Natural killer cell (primary cell): ENCODE data around the gene HORMAD2. TPM values are rescaled to one million over a fixed set of nuclear protein-coding genes. Genes with fewer than 3 reads are reported as not detected.

Source experiments
- ATAC-seq, 3 donors: fragments of 150-1000 bp in 2 of 3; fragments of 200-7000 bp in 1 of 3; cut with Tn5 transposase; 1 replicate in 1 of 3; 2 replicates in 2 of 3; pipeline ENCODE4 v1.10.0; 2021; ENCODE audit warnings: mild to moderate bottlenecking in 2 of 3, moderate library complexity in 2 of 3
- DNase-seq, 2 donors: peaks; one replicate each; pipeline versions ENCODE4 v3.0.0 to v3.0.0-alpha.2; 2013 to 2021; ENCODE audit warnings: mixed read lengths in 1 of 2
- H3K27ac ChIP-seq: one replicate; pipeline ENCODE4 v1.5.1; 2013; ENCODE audit warnings: mild to moderate bottlenecking, low read length
- H3K27me3 ChIP-seq: one replicate; pipeline ENCODE4 v1.6.1; 2013; ENCODE audit warnings: low read length; ENCODE audit not compliant: control insufficient read depth, insufficient read depth
- H3K36me3 ChIP-seq: one replicate; pipeline ENCODE4 v1.6.1; 2013; ENCODE audit warnings: low read length; ENCODE audit not compliant: control insufficient read depth, insufficient read depth
- H3K4me1 ChIP-seq: one replicate; pipeline ENCODE4 v1.6.1; 2013; ENCODE audit warnings: low read length; ENCODE audit not compliant: control insufficient read depth, insufficient read depth
- H3K4me3 ChIP-seq: one replicate; pipeline ENCODE4 v1.5.1; 2013; ENCODE audit warnings: low read length
- H3K9me3 ChIP-seq: one replicate; pipeline ENCODE4 v1.6.1; 2013; ENCODE audit warnings: low read length; ENCODE audit not compliant: control insufficient read depth, insufficient read depth
- H3K27ac Mint-ChIP-seq, 2 donors: one replicate each; pipeline ENCODE4 v1.8.0; 2022; ENCODE audit warnings: mild to moderate bottlenecking in 2 of 2, mixed read lengths in 2 of 2, moderate library complexity in 1 of 2
- H3K27me3 Mint-ChIP-seq, 2 donors: one replicate each; pipeline ENCODE4 v1.8.0; 2022; ENCODE audit warnings: low read depth in 2 of 2, mixed read lengths in 2 of 2
- H3K36me3 Mint-ChIP-seq: one replicate; pipeline ENCODE4 v1.8.0; 2022; ENCODE audit warnings: mixed read lengths
- H3K4me1 Mint-ChIP-seq, 2 donors: one replicate each; pipeline ENCODE4 v1.8.0; 2022; ENCODE audit warnings: mixed read lengths in 2 of 2
- H3K4me3 Mint-ChIP-seq: one replicate; pipeline ENCODE4 v1.8.0; 2022; ENCODE audit warnings: mild to moderate bottlenecking, moderate library complexity, mixed read lengths
- H3K9me3 Mint-ChIP-seq, 2 donors: one replicate each; pipeline ENCODE4 v1.8.0; 2022; ENCODE audit warnings: mixed read lengths in 2 of 2
- WGBS: methylation state at CpG from one replicate; pipeline ENCODE4 v1.1.7; 2013; ENCODE audit warnings: missing lambda C conversion rate; ENCODE audit not compliant: insufficient coverage; 5-methylcytosine and 5-hydroxymethylcytosine counted together
- intact Hi-C: fragments of 100-400 bp; cut with micrococcal nuclease; formaldehyde crosslinking; loops from one replicate; pipeline ENCODE4 v1.14.2; 2022
- total RNA-seq, 4 donors: library from RNA; stranded (reverse); fragments of 120-200 nt in 1 of 4; gene quantifications; one replicate each; pipeline versions ENCODE4 v1.2.3 to v1.2.4, GENCODE V29; 2013 to 2022
- TF ChIP-seq, protein P1 (sequence below): fragments of 200-600 bp; IDR thresholded peaks from one replicate; pipeline ENCODE4 v1.8.0; 2022; ENCODE audit warnings: antibody characterized with exemption

HORMAD2 gene
- total RNA-seq, 3 donors from 2014 or later (not counting 1 experiment from before 2014, with no cell fraction given), result not detected

DNA sequence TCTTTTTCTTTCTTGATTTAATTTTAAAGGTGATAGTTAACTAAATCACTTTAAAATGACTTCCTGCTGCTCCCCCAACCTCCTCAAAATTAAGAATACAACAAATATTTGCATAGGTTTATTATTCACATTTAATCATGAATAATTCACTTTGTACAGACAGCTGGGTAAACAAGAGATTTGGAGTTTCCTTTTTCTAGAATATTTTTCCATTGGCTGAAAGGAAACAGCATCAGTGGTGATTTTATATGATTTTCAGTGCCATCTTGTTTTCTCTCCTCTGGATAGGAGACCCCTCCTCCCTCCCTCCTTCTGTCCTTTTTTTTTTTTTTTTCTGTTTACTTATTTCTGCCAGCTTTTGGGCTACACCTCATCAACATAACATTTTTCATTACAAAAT is 105.8 kb downstream of the HORMAD2 start:
- Histone ChIP-seq H3K27ac (no peak overlapping the region), H3K27me3 (no peaks in the 10 kb centered on the region), H3K4me1 (peaks cover 8% of the 10 kb centered on the region), H3K4me3 (no peak overlapping the region), H3K9me3 (no peaks in the 10 kb centered on the region), H3K36me3 (no peaks in the 10 kb centered on the region)
- ATAC-seq (no peak), DNase-seq (no peak)
- peaks cover 13% of the 10 kb centered on the region in 2 donors for H3K4me1 Mint-ChIP-seq
- no peaks in the 10 kb centered on the region for H3K27me3 Mint-ChIP-seq
- peak overlapping the region in 1 of 2 donors; percentile 44 for H3K27ac Mint-ChIP-seq
- no peaks in the 10 kb centered on the region for H3K9me3 Mint-ChIP-seq
- intact Hi-C loops, result loop anchor here (5.0 kb wide), 1 partner anchor 36 kb away; no protein-coding TSS in a partner anchor
- no peak overlapping the region for H3K4me3 Mint-ChIP-seq
- no peaks in the 10 kb centered on the region for H3K36me3 Mint-ChIP-seq
- TF ChIP-seq, protein P1, sequence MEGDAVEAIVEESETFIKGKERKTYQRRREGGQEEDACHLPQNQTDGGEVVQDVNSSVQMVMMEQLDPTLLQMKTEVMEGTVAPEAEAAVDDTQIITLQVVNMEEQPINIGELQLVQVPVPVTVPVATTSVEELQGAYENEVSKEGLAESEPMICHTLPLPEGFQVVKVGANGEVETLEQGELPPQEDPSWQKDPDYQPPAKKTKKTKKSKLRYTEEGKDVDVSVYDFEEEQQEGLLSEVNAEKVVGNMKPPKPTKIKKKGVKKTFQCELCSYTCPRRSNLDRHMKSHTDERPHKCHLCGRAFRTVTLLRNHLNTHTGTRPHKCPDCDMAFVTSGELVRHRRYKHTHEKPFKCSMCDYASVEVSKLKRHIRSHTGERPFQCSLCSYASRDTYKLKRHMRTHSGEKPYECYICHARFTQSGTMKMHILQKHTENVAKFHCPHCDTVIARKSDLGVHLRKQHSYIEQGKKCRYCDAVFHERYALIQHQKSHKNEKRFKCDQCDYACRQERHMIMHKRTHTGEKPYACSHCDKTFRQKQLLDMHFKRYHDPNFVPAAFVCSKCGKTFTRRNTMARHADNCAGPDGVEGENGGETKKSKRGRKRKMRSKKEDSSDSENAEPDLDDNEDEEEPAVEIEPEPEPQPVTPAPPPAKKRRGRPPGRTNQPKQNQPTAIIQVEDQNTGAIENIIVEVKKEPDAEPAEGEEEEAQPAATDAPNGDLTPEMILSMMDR, result no peak

- Mint-ChIP-seq H3K27me3 (no peaks in the 10 kb centered on the region), H3K4me3 (no peak overlapping the region), H3K9me3 (no peaks in the 10 kb centered on the region), H3K27ac (peak overlapping the region in 1 of 2 donors; percentile 44), H3K36me3 (no peaks in the 10 kb centered on the region), H3K4me1 (peaks cover 14 to 15% of the 10 kb centered on the region in 2 donors)
- Histone ChIP-seq H3K9me3 (no peaks in the 10 kb centered on the region), H3K4me1 (peaks cover 8% of the 10 kb centered on the region), H3K4me3 (no peak overlapping the region), H3K27ac (no peak overlapping the region), H3K27me3 (no peaks in the 10 kb centered on the region), H3K36me3 (no peaks in the 10 kb centered on the region)
- DNase-seq (no peak), ATAC-seq (no peak)
- intact Hi-C loops, result loop anchor here (5.0 kb wide), 1 partner anchor 36 kb away; no protein-coding TSS in a partner anchor
- TF ChIP-seq, protein P1, result no peak
- WGBS, result 84% methylated on average over 5 of the region's 5 CpGs
These were observed 106.2 kb downstream of the HORMAD2 start for GRCh38 chr22:30186510-30186909.

GRCh38 chr22:30187094-30187493 is 106.8 kb downstream of the HORMAD2 start:
- no peak overlapping the region for H3K4me3 ChIP-seq
- no peak overlapping the region for H3K4me3 Mint-ChIP-seq
- H3K36me3 ChIP-seq, result no peaks in the 10 kb centered on the region
- DNase-seq, result no peak
- peaks cover 18% of the 10 kb centered on the region in 2 donors for H3K4me1 Mint-ChIP-seq
- intact Hi-C loops, result loop anchor here (5.0 kb wide), 1 partner anchor 35 kb away; no protein-coding TSS in a partner anchor
- ATAC-seq, result no peak
- TF ChIP-seq, protein P1, result no peak
- H3K27ac ChIP-seq, result no peak overlapping the region
- H3K27ac Mint-ChIP-seq, result no peak overlapping the region
- no peaks in the 10 kb centered on the region for H3K36me3 Mint-ChIP-seq
- H3K9me3 ChIP-seq, result no peaks in the 10 kb centered on the region
- no peaks in the 10 kb centered on the region for H3K27me3 Mint-ChIP-seq
- H3K9me3 Mint-ChIP-seq, result peaks cover 0 to under 1% of the 10 kb centered on the region in 2 donors
- no peaks in the 10 kb centered on the region for H3K27me3 ChIP-seq
- H3K4me1 ChIP-seq, result peaks cover 11% of the 10 kb centered on the region
